ENCODE results near the gene OSM. TPM values are rescaled to one million over a fixed set of nuclear protein-coding genes. Genes with fewer than 3 reads are reported as not detected.

OSM gene
- total RNA-seq, 1 experiment from 2014 or later: not detected

GRCh38 chr22:30287648-30288418 lies 21.2 kb upstream of the OSM start:
- Mint-ChIP-seq H3K27ac (ENCODE audit: unreplicated experiment) (peak overlapping the region; percentile 52), H3K36me3 (ENCODE audit: insufficient read depth, unreplicated experiment) (peaks cover 69% of the 10 kb centered on the region), H3K4me1 (ENCODE audit: low read depth, unreplicated experiment) (peaks cover 10% of the 10 kb centered on the region), H3K4me3 (ENCODE audit: low read depth, unreplicated experiment) (peak overlapping the region; percentile 77), H3K27me3 (ENCODE audit: unreplicated experiment) (no peaks in the 10 kb centered on the region), H3K9me3 (ENCODE audit: low read depth, unreplicated experiment) (no peaks in the 10 kb centered on the region)
- CTCF ChIA-PET: interaction anchor here (0.6 to 3.5 kb wide), 31 partner anchors 10 to 319 kb away, joined by 3 to 65 read pairs (median 4); partner anchors contain the start of genes CCDC157, MTFP1, OSM and RNF215
- intact Hi-C loops (cut with micrococcal nuclease; ENCODE audit: unreplicated experiment): no loop called here
- TF ChIP-seq CTCF (IDR thresholded peaks at IDR 0.05; ENCODE audit: unreplicated experiment): peak; percentile 80
- no TSS peak for BruUV-seq (replicated peaks)
- peak; percentile 87 for DNase-seq

GRCh38 chr22:30286813-30287647 lies 20.4 kb upstream of the OSM start:
- H3K9me3 Mint-ChIP-seq (ENCODE audit: low read depth, unreplicated experiment): no peaks in the 10 kb centered on the region
- H3K36me3 Mint-ChIP-seq (ENCODE audit: insufficient read depth, unreplicated experiment): peaks cover 67% of the 10 kb centered on the region
- intact Hi-C loops (cut with micrococcal nuclease; ENCODE audit: unreplicated experiment): loop anchor here (1.0 kb wide), 1 partner anchor 24 kb away; no protein-coding TSS in a partner anchor
- TF ChIP-seq CTCF (IDR thresholded peaks at IDR 0.05; ENCODE audit: unreplicated experiment): peak; percentile 98
- DNase-seq: peak; percentile 91
- CTCF ChIA-PET: interaction anchor here (0.6 to 3.5 kb wide), 16 partner anchors 11 to 198 kb away, joined by 3 to 65 read pairs (median 4); partner anchors contain the start of genes CCDC157, RNF215, SF3A1 and TBC1D10A
- H3K4me3 Mint-ChIP-seq (ENCODE audit: low read depth, unreplicated experiment): no peak overlapping the region
- no peak overlapping the region for H3K27ac Mint-ChIP-seq (ENCODE audit: unreplicated experiment)
- no peaks in the 10 kb centered on the region for H3K27me3 Mint-ChIP-seq (ENCODE audit: unreplicated experiment)
- peaks cover 10% of the 10 kb centered on the region for H3K4me1 Mint-ChIP-seq (ENCODE audit: low read depth, unreplicated experiment)
- BruUV-seq (replicated peaks): no TSS peak

GRCh38 chr22:30286331-30286730 lies 19.7 kb upstream of the OSM start:
- H3K4me1 Mint-ChIP-seq (ENCODE audit: low read depth, unreplicated experiment): peaks cover 10% of the 10 kb centered on the region
- BruUV-seq (replicated peaks): no TSS peak
- no peaks in the 10 kb centered on the region for H3K27me3 Mint-ChIP-seq (ENCODE audit: unreplicated experiment)
- no peak for TF ChIP-seq CTCF (IDR thresholded peaks at IDR 0.05; ENCODE audit: unreplicated experiment)
- H3K9me3 Mint-ChIP-seq (ENCODE audit: low read depth, unreplicated experiment): no peaks in the 10 kb centered on the region
- CTCF ChIA-PET: interaction anchor here (0.8 to 0.9 kb wide), 2 partner anchors 12 to 41 kb away, joined by 3 to 4 read pairs; no protein-coding TSS in a partner anchor
- no peak for DNase-seq
- intact Hi-C loops (cut with micrococcal nuclease; ENCODE audit: unreplicated experiment): loop anchor here (1.0 kb wide), 1 partner anchor 23 kb away; no protein-coding TSS in a partner anchor
- no peak overlapping the region for H3K27ac Mint-ChIP-seq (ENCODE audit: unreplicated experiment)
- peaks cover 61% of the 10 kb centered on the region for H3K36me3 Mint-ChIP-seq (ENCODE audit: insufficient read depth, unreplicated experiment)
- H3K4me3 Mint-ChIP-seq (ENCODE audit: low read depth, unreplicated experiment): no peak overlapping the region

- Mint-ChIP-seq H3K27ac (ENCODE audit: unreplicated experiment) (no peak overlapping the region), H3K27me3 (ENCODE audit: unreplicated experiment) (no peaks in the 10 kb centered on the region), H3K4me1 (ENCODE audit: low read depth, unreplicated experiment) (peaks cover 10% of the 10 kb centered on the region), H3K9me3 (ENCODE audit: low read depth, unreplicated experiment) (no peaks in the 10 kb centered on the region), H3K36me3 (ENCODE audit: insufficient read depth, unreplicated experiment) (peaks cover 60% of the 10 kb centered on the region), H3K4me3 (ENCODE audit: low read depth, unreplicated experiment) (no peak overlapping the region)
- CTCF ChIA-PET: interaction anchor here (0.8 to 0.9 kb wide), 2 partner anchors 12 to 42 kb away, joined by 3 to 4 read pairs; no protein-coding TSS in a partner anchor
- DNase-seq: no peak
- intact Hi-C loops (cut with micrococcal nuclease; ENCODE audit: unreplicated experiment): loop anchor here (1.0 kb wide), 1 partner anchor 23 kb away; no protein-coding TSS in a partner anchor
- no peak for TF ChIP-seq CTCF (IDR thresholded peaks at IDR 0.05; ENCODE audit: unreplicated experiment)
- no TSS peak for BruUV-seq (replicated peaks)
These were observed 19.2 kb upstream of the OSM start for GRCh38 chr22:30285846-30286200.
